Ramos (cell line): ENCODE measurements around the gene ALOXE3.

Experiments used
- in situ Hi-C: fragments of 300-500 bp; cut with MboI; formaldehyde crosslinking; loops from one replicate; pipeline ENCODE4 v1.14.3; 2022; ENCODE audit warnings: low sequenced_read_pairs; ENCODE audit not compliant: unreplicated experiment

The ALOXE3 gene

DNA sequence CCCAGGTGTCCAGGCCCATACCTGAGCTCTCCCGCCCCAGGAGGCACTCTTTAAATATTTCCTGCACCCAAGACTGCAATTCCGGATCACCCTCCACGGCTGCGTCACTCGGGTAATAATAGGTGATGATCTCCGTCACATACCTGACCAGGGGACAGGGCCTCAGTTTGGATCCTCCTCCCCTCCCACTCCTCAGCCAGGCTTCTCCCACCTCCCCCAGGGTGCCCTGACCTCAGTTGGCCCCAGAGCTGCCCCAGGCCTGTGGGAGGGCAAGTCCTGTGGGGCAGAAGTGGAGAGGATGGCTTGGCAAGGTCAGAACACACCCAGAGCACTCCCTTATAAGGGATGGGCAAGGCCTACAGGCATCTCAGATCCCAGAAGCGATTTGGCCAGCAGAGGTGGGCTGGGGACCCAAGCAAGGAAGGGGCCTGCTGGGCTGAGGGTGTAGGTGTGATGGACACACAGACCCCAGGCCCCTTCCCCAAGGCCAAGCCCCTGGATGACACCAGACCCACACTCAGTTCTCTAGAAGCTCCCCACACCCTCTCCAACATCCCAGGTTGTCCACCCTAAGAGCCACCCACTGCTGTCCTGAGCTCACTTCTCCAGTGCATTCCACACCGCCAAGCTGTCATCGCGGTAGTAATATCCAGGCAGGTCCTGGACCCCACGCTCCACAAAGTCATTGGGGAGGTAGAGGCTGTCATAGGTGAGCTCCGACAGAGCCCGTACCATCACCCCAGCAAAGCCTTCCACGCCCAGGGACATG lies 42.6 kb downstream of the ALOXE3 start:
- in situ Hi-C loops: loop anchor here (10.0 kb wide), 1 partner anchor 229 kb away; no protein-coding TSS in a partner anchor

- in situ Hi-C loops: loop anchor here (10.0 kb wide), 1 partner anchor 230 kb away; no protein-coding TSS in a partner anchor
Measured at GRCh38 chr17:8075081-8075480, 43.2 kb downstream of the ALOXE3 start.

GRCh38 chr17:8074554-8074953 lies 43.8 kb downstream of the ALOXE3 start:
- in situ Hi-C loops: loop anchor here (5.0 to 25.0 kb wide), 3 partner anchors 33 to 663 kb away; partner anchors contain the start of gene CCDC42

DNA sequence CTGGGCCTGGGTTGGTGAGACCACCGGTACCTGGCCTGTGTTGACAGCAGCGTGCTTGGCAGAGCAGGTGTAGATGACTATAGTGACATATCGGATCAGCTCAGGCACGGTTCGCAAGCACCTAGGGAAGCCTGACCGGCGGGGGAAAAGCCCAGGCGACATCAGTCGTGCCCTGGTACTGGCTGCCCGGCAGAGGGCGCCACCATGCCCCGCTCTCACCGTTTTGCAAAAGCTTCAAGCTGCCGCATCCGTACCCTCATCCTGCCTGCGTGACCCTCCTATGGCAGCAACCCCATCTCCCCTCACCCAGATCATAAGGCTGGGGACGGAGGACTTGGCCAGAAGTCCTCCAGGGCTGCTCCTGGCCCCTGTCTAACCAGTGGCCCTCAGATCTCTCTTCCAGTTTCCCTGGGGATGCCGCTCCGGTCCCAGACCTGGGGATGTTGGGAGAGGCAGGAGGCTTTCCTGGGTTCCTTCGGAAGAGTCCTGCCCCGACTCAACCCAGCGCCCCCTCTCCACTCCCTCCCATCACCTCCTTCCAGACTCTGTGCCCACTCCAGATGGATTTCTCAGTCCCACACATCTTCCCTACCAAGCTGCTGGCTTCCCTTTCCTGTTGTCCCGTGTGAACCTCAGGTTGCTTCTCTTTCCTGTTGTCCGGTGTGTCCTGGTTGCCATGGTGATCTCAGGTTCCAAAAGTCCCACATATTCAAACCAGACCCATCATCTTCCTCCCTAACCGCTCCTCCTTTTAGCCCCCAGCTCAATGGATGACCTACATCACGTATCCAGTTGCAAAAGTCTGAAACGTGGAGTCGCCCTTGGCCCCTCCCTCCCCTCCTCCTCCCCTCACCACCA lies 44.5 kb downstream of the ALOXE3 start:
- in situ Hi-C loops: loop anchor here (5.0 to 25.0 kb wide), 3 partner anchors 33 to 663 kb away; partner anchors contain the start of gene CCDC42

GRCh38 chr17:8072729-8073461 lies 45.4 kb downstream of the ALOXE3 start:
- in situ Hi-C loops: loop anchor here (5.0 to 25.0 kb wide), 3 partner anchors 34 to 664 kb away; partner anchors contain the start of gene CCDC42

- in situ Hi-C loops: loop anchor here (5.0 to 25.0 kb wide), 3 partner anchors 35 to 665 kb away; partner anchors contain the start of gene CCDC42
Measured at GRCh38 chr17:8072341-8072728, 46.0 kb downstream of the ALOXE3 start.

- in situ Hi-C loops: loop anchor here (5.0 to 25.0 kb wide), 3 partner anchors 36 to 666 kb away; partner anchors contain the start of gene CCDC42
Measured at GRCh38 chr17:8071496-8071895, 46.8 kb downstream of the ALOXE3 start.

DNA sequence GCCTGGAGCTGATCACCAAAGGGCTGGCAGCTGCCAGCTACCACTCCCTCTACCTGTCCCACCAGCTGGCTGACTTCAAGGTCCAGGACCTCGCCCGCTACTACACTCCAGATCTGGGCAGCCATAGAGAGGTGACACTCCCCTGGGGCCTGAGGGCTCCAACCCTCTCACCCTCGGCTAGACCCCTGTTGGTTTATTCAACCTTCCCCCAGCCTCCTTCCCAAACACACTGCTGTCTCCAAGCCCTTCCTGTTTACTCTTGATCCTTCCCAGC lies 48.8 kb downstream of the ALOXE3 start:
- in situ Hi-C loops: loop anchor here (25.0 kb wide), 1 partner anchor 668 kb away; the partner anchor contains the start of gene CCDC42

DNA sequence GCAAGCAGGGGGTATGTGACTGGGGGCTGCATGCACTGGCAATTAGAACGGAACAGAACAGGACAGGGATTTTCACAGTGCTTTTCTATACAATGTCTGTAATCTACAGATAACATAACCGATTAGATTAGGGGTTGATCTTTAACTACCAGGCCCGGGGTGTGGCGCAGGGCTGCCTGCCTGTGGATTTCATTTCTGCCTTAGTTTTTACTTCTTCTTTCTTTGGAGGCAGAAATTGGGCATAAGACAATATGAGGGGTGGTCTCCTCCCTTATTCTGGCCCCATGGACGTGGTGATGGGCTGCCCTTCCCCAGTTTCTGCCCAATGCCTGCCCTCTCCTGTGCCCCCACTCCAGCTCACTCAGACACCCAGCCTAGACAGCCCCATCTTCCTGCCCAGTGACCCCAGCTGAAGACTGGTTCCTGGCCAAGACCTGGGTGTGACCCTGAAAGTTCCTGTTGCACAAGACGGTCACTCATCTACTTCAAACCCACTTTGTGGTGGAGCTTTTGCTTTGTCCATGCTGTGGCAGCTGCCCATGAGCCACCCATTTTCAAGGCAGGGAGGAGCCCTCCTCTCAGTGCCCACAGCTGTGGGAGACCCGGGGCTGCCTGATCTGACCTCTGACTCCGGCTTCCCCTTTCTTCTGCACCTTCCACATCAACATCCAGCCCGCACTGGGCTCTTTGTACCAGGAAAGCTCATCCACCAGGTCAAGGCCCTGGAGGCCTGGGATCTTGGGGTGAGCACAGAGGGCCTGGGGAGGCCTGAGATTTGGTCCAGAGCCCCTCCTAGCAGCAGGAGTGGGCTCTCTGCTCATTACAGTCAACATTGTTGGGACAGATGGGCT lies 49.4 kb downstream of the ALOXE3 start:
- in situ Hi-C loops: loop anchor here (25.0 kb wide), 1 partner anchor 668 kb away; the partner anchor contains the start of gene CCDC42

- in situ Hi-C loops: loop anchor here (25.0 kb wide), 1 partner anchor 669 kb away; the partner anchor contains the start of gene CCDC42
Measured at GRCh38 chr17:8067806-8068205, 50.5 kb downstream of the ALOXE3 start.

DNA sequence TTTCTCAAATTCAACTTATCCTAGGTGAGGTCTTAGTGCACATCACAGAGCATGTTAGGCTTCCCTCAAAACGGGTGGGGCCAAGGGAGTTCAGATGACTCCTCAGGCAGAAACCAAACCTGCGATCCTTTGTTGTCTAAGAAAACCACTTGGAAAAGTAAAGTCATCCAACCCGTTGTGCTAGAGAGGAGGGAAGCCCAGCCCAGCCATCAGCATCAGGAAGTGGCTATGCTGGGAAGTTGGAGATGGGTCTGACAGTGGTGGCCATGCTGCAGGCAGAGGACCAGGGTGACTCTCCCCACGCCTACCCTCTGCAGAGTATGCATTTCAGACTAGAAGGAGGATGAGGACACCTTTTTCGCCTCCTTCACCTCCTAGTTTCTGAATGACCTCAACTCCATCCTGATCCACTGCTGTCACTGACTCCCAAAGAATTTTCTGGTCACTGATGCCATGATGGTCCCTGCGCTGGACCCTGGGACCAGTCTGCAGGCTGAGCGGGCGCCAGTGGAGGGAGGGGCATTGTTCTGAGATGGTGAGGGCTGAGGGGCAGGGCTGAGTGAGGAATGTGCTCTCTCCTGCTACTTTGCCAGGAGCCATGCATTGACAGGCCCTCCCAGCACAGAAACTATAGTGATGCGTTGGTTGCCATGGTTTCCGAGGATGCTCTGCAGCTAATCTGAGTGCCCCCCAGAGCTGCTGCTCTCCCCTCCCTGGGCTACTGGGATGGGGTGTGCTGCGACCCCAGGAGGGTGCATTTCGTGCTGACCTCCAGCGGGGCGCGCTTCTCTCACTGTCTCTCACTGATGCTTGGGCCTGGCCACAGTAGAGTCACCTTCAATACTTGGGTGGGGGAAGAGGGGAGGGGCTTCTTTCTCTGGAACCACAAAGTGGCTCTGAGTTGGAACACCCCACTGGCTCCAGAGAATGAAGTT lies 51.2 kb downstream of the ALOXE3 start:
- in situ Hi-C loops: loop anchor here (25.0 kb wide), 1 partner anchor 670 kb away; the partner anchor contains the start of gene CCDC42

DNA sequence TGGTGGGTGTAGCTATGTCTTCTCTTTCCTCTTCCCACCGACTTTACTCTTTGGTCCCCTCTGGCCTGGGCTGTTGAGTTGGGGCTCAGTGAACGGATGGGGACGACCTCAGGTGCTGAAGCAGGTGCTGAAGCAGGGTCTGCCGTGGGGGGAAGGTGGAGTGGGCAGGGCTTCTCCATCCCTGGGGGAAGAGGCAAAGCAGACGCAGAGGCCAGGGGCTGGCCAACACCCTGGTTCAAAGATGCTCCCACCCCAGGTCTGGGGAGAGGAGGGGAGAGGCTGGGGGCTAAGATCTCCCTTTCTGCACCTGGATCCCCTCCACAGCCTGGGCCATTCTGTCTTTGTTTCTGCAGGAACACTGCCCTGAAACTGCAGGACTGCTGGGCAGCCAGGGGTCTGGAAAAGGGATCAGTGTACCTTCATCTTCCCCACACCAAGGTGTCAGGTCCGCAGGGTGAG lies 53.7 kb downstream of the ALOXE3 start:
- in situ Hi-C loops: loop anchor here (25.0 kb wide), 1 partner anchor 673 kb away; the partner anchor contains the start of gene CCDC42

DNA sequence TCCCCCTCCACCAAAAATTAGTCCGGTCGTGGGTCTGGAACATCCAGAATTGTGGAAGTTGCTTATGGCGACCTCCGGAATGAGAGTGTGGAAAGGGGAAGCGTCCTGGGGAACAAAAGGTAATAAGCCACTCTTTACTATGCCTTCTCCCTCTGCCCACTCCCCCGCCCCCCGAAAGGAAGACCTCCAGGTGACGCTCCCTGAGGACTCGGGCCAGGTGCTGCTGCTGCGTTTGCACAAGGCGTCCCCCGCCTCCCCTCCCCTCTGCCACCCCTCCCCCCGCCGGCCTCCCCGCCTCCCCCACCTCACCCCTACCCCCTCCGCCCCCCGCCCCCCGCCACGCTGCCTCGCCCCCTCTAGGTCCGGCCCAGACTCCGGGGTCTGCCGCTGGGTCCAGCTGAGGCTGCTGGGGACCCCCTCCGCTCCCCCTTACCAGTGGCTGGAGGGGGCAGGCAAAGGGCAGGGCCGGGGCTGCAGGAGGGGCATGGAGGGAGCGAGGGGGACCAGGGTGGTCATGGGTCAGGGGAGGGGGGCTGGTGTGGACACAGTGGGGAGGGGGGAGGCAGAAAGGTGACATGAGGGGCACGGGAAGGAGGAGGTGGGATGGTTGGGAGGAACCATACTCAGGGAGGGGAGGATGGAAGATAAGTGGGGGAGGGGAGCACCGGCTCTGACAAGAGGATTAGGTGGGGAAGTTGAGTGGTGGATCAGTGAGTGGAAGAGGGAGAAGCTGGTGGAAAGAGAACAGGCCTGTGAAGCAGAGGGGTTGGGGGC lies 54.4 kb downstream of the ALOXE3 start:
- in situ Hi-C loops: loop anchor here (25.0 kb wide), 1 partner anchor 673 kb away; the partner anchor contains the start of gene CCDC42

DNA sequence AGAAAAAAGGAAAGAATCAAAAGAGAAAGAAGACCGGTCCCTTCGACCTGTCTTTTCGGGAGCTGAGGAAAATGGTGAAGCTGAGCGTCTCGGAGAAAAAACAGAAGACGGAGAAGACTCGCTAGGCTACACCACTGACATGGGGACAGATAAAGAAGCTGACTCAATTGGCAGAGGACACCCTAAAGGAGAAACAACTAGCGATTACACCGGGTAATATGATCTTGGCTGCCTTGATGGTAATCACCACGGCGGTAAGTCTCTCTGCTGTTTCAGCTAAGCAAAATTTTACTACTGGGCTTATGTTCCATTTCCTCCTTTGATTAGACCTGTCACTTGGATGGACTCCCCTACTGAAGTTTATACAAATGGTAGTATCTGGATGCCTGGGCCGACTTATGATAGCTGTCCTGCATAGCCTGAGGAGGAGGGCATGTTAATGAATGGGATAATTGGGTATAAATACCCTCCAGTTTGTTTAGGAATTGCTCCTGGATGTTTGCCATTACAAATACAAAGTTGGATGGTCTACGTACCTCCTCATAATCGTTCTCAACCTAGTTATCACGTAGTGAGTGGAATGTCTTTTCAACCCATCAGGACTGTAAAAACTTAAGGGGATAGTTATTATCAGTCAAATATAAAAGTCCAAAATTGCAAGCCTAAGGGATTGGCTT lies 55.4 kb downstream of the ALOXE3 start:
- in situ Hi-C loops: loop anchor here (25.0 kb wide), 1 partner anchor 674 kb away; the partner anchor contains the start of gene CCDC42

- in situ Hi-C loops: loop anchor here (25.0 kb wide), 1 partner anchor 675 kb away; the partner anchor contains the start of gene CCDC42
Measured at GRCh38 chr17:8062435-8062806, 55.9 kb downstream of the ALOXE3 start.

DNA sequence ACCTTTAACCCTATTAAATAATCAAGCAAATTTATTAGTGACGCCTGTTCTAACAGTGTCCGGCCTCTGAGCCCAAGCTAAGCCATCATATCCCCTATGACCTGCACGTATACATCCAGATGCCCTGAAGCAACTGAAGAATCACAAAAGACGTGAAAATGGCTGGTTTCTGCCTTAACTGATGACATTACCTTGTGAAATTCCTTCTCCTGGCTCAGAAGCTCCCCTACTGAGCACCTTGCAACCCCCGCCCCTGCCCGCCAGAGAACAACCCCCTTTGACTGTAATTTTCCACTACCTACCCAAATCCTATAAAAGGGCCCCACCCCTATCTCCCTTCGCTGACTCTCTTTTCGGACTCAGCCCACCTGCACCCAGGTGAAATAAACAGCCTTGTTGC lies 56.5 kb downstream of the ALOXE3 start:
- in situ Hi-C loops: loop anchor here (25.0 kb wide), 1 partner anchor 675 kb away; the partner anchor contains the start of gene CCDC42
